GM19324 (cell line): Measurements from ENCODE around the gene TBC1D14.
"Not testable (repeated sequence)": the region's sequence is repeated elsewhere in the genome, so short reads cannot be mapped to it uniquely, and the experiment has no call there.

ENCODE experiments used
- ATAC-seq: cut with Tn5 transposase; IDR thresholded peaks from one replicate; pipeline ENCODE4 v1.9.1; 2021; ENCODE audit warnings: mild to moderate bottlenecking, moderate library complexity; ENCODE audit not compliant: unreplicated experiment, low FRiP score

Gene TBC1D14

DNA sequence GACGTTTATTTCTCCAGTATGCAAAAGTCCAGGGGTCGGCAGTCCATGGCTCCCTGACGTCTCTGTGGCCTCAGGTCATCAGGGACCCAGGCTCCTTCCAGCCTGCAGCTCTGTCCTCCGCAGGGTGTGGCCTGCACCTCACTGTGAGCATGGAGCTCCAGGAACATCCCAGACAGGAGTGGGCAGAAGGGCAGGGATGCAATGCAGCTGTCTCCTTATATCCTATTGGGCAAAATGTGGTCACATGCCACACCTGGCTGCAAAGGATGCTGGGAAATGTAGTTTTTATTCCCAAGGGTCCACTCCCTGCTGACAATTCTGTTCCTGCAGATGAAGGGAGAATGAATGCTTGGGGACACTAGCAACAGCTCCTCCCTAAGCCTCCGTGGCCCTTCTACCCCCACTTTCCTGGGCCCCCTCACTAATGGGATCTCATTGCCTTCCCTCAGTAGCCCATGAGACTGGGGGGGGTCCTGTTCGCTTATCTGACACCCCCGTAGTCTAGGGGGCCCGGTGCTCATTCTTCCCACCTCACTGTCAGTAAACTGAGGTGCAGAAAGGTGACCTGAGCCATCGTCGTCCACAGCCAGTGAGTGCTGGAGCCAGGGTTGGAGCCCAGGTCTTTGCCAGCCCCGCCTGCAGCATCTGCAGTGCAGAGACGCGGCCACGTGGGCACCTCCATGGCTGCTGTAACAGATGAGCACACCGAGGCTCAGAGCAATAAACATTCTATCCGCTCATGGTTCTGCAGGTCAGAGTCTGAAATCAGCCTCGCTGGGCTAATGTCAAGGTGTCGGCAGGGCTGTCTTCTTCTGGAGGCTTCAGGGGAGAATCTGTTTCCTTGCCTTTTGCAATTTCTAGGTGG is 164.1 kb downstream of the TBC1D14 start:
- ATAC-seq: no peak

GRCh38 chr4:7074426-7074825 is 164.8 kb downstream of the TBC1D14 start:
- ATAC-seq: no peak

DNA sequence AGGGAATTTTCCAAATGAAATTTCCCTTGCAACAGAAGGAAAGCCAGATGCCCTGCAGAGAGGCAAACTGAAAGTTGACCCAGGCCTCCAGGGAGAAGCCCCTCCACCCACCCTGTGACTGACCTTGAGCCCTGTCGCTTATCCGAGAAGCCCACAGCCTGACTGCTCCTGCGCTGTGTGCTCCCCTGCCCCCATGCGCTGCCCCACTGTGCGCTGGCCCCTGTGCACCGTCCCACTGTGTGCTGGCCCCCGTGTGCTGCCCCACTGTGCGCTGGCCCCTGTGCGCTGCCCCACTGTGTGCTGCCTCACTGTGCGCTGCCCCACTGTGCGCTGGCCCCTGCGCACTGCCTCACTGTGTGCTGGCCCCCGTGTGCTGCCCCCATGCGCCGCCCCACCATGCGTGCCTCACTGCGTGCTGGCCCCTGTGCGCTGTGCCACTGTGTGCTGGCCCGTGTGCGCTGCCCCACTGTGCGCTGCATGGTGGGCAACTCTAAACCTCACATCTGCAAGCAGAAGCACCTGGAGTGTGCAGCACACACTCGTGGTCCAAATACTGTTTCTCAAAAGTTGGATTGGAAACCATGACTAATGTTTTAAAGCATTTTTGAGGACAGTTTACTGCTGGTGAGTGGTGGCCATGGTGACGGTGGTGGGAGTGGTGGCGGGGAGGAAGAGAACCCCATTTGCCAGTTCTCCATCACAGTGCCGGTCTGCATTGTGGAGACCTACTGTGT is 166.5 kb downstream of the TBC1D14 start:
- ATAC-seq: no peak

DNA sequence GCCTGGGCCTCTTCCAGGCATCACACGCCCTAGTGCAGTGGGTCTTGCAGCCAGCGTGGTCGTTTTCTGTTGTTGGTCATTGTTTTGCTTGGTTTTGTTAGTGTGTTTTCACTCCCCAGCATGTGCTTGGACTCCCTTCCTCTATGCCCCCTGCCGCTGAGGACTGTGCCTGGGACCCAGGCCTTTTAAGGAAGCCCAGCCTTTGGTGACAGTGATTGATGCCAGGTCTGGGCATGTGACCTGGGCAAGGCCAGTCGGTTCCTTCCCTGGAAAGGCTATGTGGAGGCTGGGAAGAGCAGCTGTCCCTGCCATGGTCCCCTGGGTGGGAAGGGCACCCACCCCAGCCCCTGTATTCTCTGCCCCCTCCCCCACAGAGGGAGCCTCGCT is 167.1 kb downstream of the TBC1D14 start:
- ATAC-seq: no peak

DNA sequence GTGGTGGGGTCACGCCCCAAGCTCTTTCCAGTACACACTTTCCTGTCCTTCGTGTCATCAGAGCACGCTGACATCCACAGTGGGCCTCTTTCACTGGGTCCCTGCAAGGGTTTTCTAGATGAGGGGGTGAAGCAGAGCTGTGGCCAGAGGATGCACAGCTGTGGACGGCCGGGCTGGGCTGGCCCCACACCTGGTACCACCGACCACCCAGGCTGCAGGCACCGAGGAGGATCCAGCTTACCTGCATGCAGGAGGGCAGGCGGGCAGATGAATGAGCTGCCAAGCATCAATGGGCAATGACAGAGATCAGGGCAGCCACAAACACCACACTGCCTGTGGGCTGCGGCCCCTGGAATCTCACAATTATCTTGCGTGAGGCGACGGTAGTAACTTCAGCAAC is 167.7 kb downstream of the TBC1D14 start:
- no peak for ATAC-seq

- no peak for ATAC-seq
Measured at GRCh38 chr4:7078025-7078424, 168.4 kb downstream of the TBC1D14 start.

DNA sequence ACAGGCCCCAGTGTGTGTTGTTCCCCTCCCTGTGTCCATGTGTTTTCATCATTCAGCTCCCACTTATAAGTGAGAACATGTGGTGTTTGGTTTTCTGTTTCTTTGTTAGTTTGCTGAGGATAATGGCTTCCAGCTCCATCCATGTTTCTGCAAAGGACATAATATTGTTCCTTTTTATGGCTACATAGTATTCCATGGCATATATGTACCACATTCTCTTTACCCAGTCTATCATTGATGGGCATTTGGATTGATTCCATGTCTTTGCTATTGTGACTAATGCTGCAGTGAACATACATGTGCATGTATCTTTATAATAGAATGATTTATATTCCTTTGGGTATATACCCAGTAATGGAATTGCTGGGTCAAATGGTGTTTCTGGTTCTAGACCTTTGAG is 169.9 kb downstream of the TBC1D14 start:
- not testable (repeated sequence) for ATAC-seq

DNA sequence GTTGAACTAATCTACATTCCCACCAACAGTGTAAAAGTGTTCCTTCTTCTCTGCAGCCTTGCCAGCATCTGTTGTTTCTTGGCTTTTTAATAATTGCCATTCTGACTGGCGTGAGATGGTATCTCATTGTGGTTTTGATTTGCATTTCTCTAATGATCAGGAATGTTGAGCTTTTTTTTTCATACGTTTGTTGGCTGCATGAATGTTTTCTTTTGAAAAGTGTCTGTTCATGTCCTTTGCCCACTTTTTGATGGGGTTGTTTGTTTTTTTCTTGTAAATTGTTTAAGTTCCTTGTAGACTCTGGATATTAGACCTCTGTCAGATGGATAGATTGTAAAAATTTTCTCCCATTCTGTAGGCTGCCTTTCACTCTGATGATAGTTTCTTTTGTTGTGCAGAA is 170.3 kb downstream of the TBC1D14 start:
- not testable (repeated sequence) for ATAC-seq
